NCI-H2227 (cell line): ENCODE results near the gene FOXL2.

ENCODE experiments used
- DNase-seq: peaks from one replicate; lab custom pipeline; 2025; ENCODE audit not compliant: unreplicated experiment; lab: John Stamatoyannopoulos, UW

FOXL2 gene

GRCh38 chr3:138898708-138899107 is 48.2 kb downstream of the FOXL2 start:
- DNase-seq = no peak

GRCh38 chr3:138898301-138898700 is 48.6 kb downstream of the FOXL2 start:
- DNase-seq = no peak
